ENCODE measurements around the gene COMMD10. TPM values are rescaled to one million over a fixed set of nuclear protein-coding genes. Genes with fewer than 3 reads are reported as not detected.

COMMD10 gene
- total RNA-seq, 2 experiments from 2014 or later, result 30.0 to 30.9 TPM

Other genes with a start within 250 kb of the COMMD10 start
- gene ATG12, start 243.5 kb upstream of the COMMD10 start, total RNA-seq, result 10 to 100 TPM; 39.1 to 41.3 TPM
- 10 to 100 TPM; 56.6 to 57.8 TPM for gene AP3S1, start 243.1 kb upstream of the COMMD10 start, total RNA-seq
- not detected for gene LVRN, start 122.5 kb upstream of the COMMD10 start, total RNA-seq
- gene ARL14EPL, start 52.6 kb upstream of the COMMD10 start, total RNA-seq, result not detected